NCI-H146 treated with DMSO at 0.1 percent for 48 hours (cell line): ENCODE data around the gene MRPS18B.
"Not testable (repeated sequence)": the region's sequence is repeated elsewhere in the genome, so short reads cannot be mapped to it uniquely, and the experiment has no call there.

Experiments used
- DNase-seq: peaks from one replicate; lab custom pipeline; 2025; ENCODE audit not compliant: unreplicated experiment; lab: John Stamatoyannopoulos, UW

The MRPS18B gene

GRCh38 chr6:30635834-30636233, 18.2 kb downstream of the MRPS18B start:
- no peak for DNase-seq

- no peak for DNase-seq
Measured at GRCh38 chr6:30640481-30640880, 22.8 kb downstream of the MRPS18B start.

- no peak for DNase-seq
Measured at GRCh38 chr6:30641048-30641447, 23.4 kb downstream of the MRPS18B start.

- no peak for DNase-seq
Measured at GRCh38 chr6:30643656-30644055, 26.0 kb downstream of the MRPS18B start.

DNA sequence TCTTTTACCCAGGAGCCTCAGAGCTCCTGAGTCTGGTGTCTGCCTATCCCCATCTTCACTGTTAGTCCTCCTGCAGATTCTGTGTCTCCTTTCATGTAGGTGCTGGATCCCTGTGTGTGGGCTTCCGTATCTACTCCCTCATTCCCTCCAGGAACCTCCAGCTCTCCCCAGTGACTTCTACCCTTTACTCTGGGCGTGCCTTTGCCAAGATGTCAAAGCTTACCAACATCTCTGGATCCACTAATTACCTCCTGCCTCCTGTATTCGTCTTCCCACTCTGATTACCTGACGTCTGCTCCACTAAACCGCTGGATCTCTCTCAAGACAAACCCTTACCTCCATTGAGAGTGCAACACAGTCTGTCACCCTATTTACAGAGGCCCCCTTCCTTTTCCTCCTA, 27.1 kb downstream of the MRPS18B start:
- no peak for DNase-seq

DNA sequence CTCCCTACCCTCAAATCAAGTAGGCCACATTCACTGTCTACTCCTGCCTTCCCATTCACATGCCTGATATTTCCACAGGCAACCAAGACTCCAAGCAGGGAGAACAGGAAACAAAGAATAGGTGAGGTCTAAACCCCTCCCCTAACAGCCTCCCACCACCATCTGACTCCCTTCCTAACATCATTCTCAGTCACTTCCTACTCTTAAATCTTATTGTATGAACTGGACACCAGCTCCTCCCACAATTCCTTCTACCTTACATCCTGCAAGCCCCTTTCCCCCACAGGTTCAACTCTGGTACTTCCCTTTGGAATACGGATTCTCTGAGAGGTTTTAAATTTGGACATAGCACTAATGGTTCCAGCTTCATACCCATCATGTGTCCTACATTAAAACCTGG, 28.3 kb downstream of the MRPS18B start:
- no peak for DNase-seq

DNA sequence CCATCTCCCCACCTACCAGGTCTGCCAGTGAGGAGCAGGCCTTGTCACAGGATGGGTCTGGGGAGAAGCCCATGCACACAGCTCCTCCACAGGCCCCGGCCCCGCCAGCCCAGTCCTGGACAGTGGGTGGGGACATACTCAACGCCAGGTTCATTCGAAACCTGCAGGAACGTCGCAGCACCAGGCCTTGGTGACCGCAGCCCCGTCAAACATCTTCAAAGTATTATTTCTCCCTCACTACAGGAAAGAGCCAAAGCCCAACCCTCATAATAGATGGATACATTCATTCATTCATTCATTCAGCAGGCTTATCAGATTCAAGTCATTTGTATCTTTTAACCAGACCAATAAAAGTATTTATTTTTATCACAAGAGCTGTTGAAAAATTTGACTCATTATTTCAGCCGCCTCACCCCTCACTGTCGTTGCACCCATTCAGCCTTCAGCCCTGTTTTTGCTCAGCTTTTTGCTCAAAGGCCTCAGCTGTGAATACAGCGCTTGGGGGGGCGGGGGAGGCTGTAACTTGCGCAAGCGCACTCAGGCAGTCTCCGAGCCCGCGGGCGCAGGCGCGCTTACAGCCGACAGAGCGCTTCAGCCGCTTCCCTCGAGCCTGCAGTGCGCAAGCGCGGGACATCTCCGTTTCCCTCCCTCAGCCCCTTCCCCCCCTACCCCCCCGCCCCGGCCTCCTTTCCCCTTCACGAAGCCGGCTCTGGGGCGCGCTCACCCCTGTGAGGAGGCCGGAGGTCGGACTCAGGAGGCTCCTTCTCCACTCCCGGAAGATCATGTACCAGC, 29.0 kb downstream of the MRPS18B start, which contains the start of gene C6orf136:
C6orf136 (plus strand) TSS at position 684 of the 792 bp plus-strand sequence; CDS start at position 783, 99 bp downstream.
- DNase-seq, result peak; percentile 79

- DNase-seq, result peak; percentile 79
Measured at GRCh38 chr6:30647242-30648116, 29.8 kb downstream of the MRPS18B start.

GRCh38 chr6:30651143-30651542, 33.5 kb downstream of the MRPS18B start:
- DNase-seq, result no peak

GRCh38 chr6:30654798-30655742, 37.4 kb downstream of the MRPS18B start:
- DNase-seq, result no peak

DNA sequence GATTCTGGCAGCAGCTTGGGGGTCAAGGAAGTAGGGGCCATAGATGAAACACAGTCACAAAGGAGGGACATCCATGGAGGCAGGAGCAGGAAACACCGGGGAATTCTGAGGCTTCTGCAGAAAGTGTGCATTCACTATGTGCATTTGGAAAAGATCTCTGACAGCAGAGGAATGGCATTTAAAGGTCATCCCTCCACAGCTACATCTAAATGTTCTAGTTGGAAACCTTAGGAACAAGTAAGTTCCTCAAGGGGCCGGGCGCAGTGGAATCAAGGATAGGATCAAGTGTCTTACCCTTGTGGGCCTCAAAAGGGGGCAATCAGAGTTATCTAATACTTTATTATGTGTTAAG, 38.1 kb downstream of the MRPS18B start:
- no peak for DNase-seq

DNA sequence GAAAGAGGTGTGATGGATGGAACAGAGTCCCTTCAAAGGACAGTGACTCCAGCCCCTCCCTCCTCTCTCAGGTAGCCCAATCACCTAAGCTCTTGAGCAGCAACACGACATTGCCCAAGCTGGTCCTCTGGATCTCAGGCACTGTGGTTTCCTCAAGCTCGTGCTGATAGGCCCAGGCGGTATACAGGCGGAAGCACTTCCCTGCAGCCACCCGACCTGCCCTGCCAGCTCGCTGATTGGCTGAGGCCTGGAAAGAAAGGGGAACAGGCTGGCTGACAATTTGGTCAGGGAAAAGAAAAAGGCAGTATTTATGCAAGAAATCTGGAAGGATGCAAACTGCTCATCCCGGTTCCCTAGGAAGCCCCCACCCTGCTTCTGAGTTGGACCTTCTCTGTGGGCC, 38.9 kb downstream of the MRPS18B start:
- no peak for DNase-seq

DNA sequence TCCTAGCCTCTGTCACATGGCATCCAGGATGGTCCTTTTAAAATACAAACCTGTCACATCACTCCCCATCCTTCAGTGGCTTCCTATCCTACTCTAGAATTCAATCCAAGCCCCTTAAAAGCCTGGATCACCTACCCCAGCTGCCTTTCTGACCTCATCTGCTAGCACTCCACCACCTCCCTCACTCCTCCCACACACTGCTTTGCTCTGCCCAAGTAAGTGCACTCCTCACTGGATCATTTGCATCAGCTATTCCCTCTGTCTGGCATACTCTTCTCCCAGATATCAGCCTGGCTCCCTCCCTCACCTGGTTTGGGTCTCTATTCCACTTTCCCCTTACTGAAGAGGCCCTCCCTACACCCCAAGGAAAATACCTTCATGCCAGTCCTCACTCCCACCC, 39.8 kb downstream of the MRPS18B start:
- no peak for DNase-seq

DNA sequence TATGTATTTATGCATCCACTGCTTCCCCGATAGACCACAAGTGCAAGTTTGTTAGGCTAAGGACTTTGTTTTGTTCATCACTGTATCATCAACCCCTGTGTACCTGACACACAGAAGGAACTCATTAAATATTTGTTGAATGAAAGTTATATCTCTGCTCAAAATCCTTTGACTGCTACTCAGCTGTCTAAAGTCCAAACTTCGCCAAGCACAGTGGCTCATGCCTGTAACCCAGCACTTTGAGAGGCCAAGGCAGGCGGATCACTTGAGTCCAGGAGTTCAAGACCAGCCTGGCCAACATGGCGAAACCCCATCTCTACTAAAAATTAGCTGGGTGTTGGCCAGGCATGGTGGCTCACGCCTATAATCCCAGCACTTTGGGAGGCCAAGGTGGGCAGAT, 40.3 kb downstream of the MRPS18B start:
- DNase-seq, result not testable (repeated sequence)

DNA sequence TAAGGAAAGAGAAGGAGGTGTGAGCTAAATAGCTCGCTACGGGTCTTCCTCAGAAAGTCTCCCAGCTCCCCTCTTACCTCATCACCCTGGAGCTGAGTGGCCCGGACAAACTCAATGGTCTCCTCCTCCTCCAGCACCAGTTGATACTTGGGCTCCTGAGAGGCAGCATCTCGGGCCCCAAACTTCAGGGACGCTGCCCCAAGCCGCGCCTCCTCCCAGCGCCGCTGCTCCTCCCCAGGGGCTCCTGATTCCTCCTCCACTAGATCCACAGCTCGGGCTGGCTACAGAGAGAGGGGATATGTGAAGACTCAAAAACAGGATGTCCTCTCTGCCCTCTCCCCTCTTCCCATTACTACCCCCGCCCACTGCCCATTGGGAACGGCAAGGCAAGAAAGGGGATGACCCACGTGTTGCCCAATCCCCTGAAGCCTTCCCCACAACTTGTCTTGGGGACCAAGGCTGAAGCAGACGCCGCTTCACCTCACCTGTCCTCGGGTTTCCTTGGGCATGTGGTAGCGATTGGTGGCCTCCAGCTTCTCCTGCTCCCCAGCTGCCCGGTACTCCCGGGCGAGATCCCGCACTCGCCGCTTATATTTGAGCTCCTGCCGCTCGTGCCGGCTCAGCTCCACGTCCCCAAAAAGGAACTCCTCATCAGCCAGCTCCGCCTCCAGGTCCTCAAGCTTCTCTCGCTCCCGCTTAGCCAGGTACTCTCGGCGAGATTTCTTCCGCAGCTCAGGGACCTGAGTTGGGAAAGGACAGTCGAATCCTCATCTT, 47.5 kb downstream of the MRPS18B start:
- DNase-seq, result no peak

- not testable (repeated sequence) for DNase-seq
Measured at GRCh38 chr6:30666300-30666699, 48.7 kb downstream of the MRPS18B start.

- DNase-seq, result no peak
Measured at GRCh38 chr6:30670760-30671527, 53.3 kb downstream of the MRPS18B start.

- peak; percentile 94 for DNase-seq
Measured at GRCh38 chr6:30672445-30673253, 55.0 kb downstream of the MRPS18B start, which contains the start of gene DHX16. DHX16 (minus strand) TSS chr6:30673006; CDS start chr6:30672841, 165 bp downstream.
